A204.1 (cell line): ENCODE results near the gene ANO8.

Experiments used
- FAIRE-seq: peaks from 2 replicates; lab custom pipeline; 2012; peaks lifted over from hg19 to GRCh38; lab: Jason Lieb, UNC

The ANO8 gene

GRCh38 chr19:17327654-17328516 is 6.8 kb downstream of the ANO8 start:
- no peak for FAIRE-seq

DNA sequence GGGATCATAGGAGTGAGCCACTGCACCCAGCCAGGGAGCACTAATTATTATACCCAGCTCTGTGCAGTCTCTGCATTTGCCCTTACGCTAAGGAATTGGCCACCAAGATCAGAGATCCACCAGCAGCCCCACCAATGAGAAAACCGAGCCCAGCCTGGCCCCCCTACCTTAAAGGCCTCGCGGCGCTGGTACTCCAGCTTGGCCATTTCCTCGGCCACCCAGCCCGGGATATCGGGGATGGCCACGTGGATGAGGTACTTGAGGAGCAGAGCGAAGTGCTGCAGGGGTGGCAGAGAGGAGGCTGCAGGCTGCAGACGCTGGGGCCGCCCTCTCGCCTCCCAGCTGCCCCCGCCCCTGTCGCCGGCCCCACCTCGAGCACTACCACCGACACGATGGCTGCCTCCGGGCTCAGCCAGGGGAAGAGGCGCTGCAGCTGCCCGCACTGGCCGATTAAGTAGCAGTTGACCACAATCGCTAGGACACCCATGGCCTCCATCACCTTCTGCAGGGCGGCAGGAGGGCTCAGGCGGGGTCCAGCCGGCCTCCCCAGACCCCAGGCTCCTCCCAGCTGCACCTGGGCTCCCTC is 7.5 kb downstream of the ANO8 start:
- no peak for FAIRE-seq

DNA sequence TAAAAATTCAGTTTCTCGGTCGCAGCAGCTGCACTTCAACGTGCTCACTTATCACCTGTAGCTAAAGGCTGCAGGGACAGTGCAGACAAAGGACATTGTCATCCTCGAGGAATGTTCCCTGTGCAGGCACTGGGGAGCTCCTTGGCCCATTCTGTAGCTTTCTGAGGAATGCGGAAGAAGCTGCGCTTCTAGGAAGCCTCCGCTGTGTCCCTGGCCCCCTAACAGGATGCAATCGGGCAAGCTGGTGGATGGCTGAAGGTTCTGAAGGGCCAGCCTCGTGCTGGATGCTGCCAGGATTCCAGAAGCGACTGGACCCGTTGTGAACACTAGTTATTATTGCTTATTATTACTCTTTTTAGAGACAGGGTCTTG is 8.1 kb downstream of the ANO8 start:
- FAIRE-seq, result no peak

DNA sequence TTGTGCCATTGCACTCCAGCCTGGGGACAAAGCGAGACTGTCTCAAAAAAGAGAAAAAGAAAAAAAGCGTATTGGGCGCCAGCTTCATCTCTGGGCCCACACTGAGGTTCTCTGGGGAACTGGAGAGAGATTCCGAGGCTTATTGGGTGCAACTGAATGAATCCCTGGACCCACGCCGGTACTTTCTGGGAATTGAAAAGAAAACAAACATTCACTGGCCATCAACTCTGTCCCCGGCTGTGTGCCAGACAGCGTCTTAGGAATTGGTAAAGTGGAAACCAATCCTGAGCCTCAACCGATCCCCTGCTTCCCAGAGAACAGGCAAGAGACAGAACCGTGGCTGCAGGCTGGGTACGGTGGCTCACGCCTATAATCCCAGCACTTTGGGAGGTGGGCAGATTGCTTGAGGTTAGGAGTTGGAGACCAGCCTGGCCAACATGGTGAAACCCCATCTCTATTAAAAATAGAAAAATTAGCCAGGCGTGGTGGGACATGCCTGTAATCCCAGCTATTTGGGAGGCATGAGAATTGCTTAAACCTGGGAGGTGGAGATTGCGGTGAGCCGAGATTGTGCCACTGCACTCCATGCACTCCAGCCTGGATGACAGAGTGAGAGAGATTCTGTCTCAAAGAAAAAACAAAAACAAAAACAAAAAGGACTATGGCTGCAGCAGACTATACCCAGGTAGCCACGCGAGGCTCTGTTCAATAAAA is 8.6 kb downstream of the ANO8 start:
- FAIRE-seq, result no peak

DNA sequence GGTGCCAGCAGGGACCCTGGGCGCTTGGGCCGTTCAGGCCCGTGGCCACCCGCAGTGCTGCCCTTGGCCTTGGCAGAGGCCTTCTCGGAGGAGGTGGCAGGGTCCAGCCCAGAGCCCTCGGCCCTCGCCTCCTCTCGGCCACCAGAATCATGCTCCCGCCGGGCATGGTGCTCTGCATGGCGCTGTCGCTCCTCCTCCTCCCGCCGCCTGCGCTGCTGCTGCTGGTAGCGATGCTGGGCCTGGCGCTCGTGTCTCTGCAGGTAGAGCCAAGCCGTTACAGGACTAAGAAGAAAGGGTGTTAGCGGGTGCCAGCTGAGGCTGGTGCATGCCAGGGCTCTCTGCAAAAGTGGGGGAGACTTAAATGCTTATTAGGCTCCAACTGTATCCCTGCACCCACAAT is 9.5 kb downstream of the ANO8 start:
- FAIRE-seq, result no peak

GRCh38 chr19:17324357-17325114 is 10.1 kb downstream of the ANO8 start:
- FAIRE-seq, result no peak

DNA sequence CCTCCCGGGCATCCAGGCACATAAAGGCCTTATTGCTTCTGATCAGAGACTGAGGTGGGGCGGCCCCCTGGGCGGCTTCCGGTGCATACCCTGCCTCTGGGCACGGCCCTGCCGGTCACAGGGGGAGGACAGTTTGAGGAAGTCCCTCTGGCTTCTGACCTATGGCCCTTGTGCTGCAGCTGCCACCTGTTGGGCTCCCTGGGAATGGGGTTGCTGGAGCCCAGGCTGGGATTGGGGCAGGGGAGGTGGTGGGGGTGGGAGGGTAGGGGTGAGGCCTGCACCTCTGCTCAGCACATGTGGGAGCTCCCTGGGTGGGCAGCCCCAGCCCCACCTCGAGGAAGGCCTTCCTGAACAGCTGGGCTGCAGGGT is 10.7 kb downstream of the ANO8 start:
- FAIRE-seq, result no peak

DNA sequence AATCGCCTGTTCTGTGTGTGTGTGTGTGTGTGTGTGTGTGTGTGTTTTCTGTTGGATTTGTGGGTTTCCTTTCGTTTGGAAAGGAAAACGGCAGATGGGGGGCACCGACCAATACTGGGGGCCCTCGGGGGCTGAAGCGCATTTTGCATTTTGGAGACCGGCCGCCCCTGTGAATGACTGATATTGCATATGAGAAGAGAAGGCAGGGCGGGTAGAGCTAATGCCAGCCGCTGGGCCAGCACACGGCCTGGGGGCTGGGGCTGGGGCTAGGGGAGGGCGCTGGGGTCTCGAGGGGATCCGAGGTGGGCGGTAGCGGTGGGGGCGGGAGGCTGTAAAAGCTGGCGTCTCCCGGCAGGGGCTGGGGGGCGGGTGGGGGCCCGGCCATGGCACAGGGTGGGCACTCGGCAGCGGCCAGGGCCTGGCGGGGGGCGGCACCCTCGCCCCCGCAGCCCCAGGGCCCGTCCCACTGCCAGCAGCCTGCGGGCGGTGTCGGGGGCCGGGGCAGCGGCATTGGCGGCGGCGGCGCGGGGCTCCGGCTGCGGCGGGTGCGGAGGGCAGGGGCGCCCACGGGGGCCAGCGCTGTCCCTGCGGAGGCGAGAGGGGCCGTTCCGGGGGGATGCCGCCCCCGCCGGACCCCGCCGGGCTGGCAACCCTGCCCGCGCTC is 11.2 kb downstream of the ANO8 start:
- FAIRE-seq, result no peak

DNA sequence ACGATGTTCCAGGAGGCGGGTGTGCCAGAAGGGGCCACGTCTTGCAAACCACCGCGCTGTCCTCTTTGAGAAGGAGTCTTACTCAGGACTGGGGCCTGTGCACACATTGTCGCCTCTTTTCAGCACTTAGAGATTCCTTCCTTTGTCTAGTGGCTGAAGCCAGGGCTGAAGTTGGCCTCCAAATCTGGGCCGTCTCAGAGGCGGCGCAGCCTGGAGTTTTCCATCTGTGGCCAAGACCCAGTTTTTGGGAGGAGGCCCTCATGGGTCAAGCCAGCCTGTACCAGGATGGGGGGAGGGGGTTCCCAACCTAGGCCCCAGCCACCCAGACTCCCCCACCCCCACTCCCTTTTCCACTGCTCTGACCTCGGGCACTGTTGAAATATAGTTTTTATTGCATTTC is 11.8 kb downstream of the ANO8 start:
- no peak for FAIRE-seq

- no peak for FAIRE-seq
These were observed 12.8 kb downstream of the ANO8 start for GRCh38 chr19:17321655-17322489.

DNA sequence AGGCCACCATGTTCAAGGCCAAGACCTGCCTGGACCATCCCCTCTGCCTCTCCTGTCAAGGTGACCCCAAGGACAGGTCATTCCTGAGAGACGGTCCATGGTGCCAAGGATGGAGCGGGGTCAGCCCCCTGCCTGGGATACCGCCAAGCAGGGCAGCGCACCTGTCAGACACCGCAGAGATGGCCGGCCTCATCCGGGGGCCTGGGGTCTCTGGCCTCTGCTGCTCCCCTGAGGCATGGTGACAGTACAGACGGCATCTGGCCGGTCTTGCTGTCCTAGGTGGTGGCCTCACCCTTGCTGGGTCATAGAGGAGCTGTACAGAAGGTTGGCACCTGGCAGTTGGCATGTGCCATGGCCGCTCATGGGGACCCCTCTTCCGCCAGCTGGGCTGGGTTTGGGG is 14.2 kb downstream of the ANO8 start:
- no peak for FAIRE-seq

DNA sequence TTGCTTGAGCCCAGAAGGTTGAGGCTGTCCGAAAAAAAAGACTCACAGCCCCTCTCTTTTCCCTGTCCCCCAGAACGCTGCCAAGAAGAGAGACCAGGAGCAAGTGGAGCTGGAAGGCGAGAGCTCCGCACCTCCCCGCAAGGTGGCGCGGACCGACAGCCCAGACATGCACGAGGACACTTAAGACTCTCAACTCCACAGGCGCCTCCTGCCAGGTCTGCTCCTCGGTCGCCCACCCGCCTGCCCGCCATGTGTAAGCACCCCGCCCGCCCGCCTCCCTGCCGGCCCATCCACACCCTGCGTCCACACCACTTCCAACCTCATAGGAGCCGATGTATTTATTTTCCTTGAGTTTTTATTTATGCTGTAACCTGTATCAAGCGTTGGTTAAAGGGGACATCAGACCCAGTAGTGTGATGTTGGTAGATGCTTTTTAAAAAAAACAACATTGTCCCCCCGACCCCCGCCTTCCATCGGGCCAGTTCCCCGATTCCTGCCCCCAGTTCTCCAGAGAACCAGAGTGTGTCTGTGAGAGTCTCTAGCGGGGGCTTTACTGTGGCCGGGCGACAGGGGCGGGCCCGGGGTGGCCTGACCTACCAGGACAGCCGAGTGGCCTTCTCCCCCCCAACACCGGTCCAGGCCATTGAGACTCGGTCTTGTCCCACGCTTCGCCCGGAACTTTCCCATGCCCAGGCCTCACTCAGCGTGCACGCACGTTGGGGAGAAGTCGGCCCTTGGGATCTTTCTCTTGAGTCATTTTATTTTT is 15.0 kb downstream of the ANO8 start:
- no peak for FAIRE-seq

GRCh38 chr19:17318966-17319365 is 15.7 kb downstream of the ANO8 start:
- FAIRE-seq, result no peak

DNA sequence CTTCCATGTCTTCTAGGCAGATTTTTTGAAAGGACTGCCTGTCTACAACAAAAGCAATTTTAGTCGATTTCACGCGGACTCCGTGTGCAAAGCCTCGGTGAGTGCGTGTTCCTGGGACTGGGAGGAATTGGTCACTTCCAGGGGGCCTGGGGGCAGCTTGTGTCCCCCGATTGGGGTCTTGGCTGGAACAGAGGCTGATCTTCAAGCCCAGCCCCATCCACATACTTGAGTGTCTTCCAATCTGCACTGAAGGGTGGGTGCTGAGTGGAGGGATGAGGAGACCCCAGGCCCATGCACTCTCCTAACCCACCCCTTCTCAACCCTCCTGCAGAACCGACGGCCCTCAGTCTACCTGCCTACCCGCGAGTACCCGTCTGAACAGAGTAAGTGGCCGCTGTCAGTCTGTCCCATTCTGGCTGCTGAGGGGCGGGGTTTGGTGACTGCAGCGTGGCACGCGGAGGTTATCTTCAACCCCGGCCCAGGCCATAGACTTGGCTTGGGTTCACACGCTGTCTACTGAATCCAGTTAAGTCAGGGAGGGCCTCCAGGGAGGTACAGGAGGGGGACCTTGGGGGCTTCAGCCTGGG is 20.6 kb downstream of the ANO8 start:
- no peak for FAIRE-seq

GRCh38 chr19:17312189-17313113 is 22.2 kb downstream of the ANO8 start:
- no peak for FAIRE-seq

- FAIRE-seq, result no peak
These were observed 23.0 kb downstream of the ANO8 start for GRCh38 chr19:17311455-17312188.

DNA sequence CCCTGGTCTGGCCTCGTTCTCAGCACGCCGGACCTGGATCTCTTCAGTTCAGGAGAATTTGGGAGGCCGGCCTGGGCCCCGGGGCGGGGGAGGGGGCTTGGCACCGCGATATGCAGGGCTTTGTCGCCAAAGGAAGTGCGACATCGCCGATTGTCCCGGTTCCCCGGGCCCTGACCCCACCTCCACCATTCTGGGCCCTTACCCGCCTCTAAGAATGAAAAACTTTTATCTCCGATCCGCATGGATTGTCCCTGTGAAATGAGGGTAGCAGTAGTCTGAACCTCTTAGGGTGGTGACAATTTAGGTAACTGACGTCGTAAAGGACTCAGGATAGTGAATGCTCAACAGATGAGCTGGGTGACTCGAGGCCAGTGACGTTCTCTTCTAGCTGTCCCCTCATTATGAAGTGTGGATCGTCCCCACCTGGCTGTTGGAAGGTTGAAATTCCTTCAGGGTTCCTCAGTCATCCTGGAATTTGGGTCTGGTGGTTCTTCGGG is 24.6 kb downstream of the ANO8 start:
- no peak for FAIRE-seq
